Measurements from ENCODE around the gene CST7.
"Not testable (repeated sequence)": the region's sequence is repeated elsewhere in the genome, so short reads cannot be mapped to it uniquely, and the experiment has no call there.

CST7 gene

DNA sequence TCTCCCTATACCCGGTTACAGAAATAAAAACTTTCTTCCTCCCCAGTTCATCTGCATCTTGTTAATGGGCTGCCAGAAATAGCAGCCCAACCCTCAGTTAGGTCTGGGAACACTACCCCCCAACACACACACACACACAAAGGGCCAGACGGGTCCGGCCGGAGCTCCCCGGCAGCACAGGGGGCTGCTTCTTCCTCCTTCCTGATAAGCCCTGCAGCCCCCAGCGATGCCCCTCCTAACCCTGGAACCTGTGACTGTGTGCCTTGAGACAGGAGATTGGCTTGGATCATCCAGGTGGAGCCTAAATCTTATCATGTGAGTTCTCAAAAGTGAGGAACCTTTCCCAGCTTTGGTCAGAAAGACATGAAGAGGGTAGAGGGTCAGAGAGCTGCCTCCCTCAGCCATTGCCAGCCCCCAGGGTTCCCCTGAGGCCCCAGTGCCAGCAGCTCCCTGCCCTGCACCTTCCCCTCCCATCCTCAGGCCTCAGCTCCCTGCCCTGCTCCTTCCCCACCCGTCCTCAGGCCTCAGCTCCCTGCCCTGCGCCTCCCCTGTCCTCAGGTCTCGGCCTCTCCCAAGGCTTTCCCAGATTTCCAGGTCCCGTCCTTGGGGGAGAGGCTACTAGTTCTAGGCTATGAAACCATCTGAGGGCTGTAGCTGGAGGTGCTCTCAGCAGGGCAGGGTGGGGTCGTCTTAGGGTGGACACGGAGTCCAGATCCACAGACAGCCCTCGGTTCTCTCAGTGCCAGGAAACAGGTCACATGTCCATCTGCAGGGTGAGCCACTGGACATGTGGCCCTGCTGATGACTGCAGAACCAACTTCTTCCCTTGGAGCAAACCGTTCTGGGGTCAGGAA lies 34.5 kb upstream of the CST7 start:
- WGBS (ENCODE audit: insufficient coverage, insufficient read length) = no CpG with 5 or more reads among the region's 14 CpGs
- Histone ChIP-seq H3K36me3 (ENCODE audit: control insufficient read depth, insufficient read depth, low read length) (no peaks in the 10 kb centered on the region), H3K4me3 (ENCODE audit: low read length) (no peak overlapping the region), H3K9me3 (ENCODE audit: control insufficient read depth, insufficient read depth, low read length) (no peaks in the 10 kb centered on the region), H3K27me3 (ENCODE audit: control insufficient read depth, insufficient read depth, low read length) (no peaks in the 10 kb centered on the region), H3K4me1 (ENCODE audit: control insufficient read depth, insufficient read depth, low read length) (no peaks in the 10 kb centered on the region), H3K27ac (ENCODE audit: low read length) (no peak overlapping the region)
- no peak for DNase-seq (ENCODE audit: low read depth, low spot score)

- no peaks in the 10 kb centered on the region for H3K4me1 ChIP-seq (ENCODE audit: control insufficient read depth, insufficient read depth, low read length)
- no CpG with 5 or more reads among the region's 9 CpGs for WGBS (ENCODE audit: insufficient coverage, insufficient read length)
- DNase-seq (ENCODE audit: low read depth, low spot score) = no peak
- no peaks in the 10 kb centered on the region for H3K36me3 ChIP-seq (ENCODE audit: control insufficient read depth, insufficient read depth, low read length)
- H3K27me3 ChIP-seq (ENCODE audit: control insufficient read depth, insufficient read depth, low read length) = no peaks in the 10 kb centered on the region
- no peak overlapping the region for H3K27ac ChIP-seq (ENCODE audit: low read length)
- H3K9me3 ChIP-seq (ENCODE audit: control insufficient read depth, insufficient read depth, low read length) = no peaks in the 10 kb centered on the region
- H3K4me3 ChIP-seq (ENCODE audit: low read length) = no peak overlapping the region; the same call in 1 of the 2 replicates
These were observed 33.6 kb upstream of the CST7 start for GRCh38 chr20:24915440-24915839.

- DNase-seq (ENCODE audit: low read depth, low spot score) = no peak
- no peak overlapping the region for H3K27ac ChIP-seq (ENCODE audit: low read length)
- no peaks in the 10 kb centered on the region for H3K9me3 ChIP-seq (ENCODE audit: control insufficient read depth, insufficient read depth, low read length)
- no CpG with 5 or more reads among the region's 7 CpGs for WGBS (ENCODE audit: insufficient coverage, insufficient read length)
- H3K27me3 ChIP-seq (ENCODE audit: control insufficient read depth, insufficient read depth, low read length) = no peaks in the 10 kb centered on the region
- no peaks in the 10 kb centered on the region for H3K36me3 ChIP-seq (ENCODE audit: control insufficient read depth, insufficient read depth, low read length)
- no peaks in the 10 kb centered on the region for H3K4me1 ChIP-seq (ENCODE audit: control insufficient read depth, insufficient read depth, low read length)
- no peak overlapping the region; the same call in 1 of the 2 replicates for H3K4me3 ChIP-seq (ENCODE audit: low read length)
These were observed 33.2 kb upstream of the CST7 start for GRCh38 chr20:24915892-24916291.

GRCh38 chr20:24916412-24916811 lies 32.7 kb upstream of the CST7 start:
- no peak for DNase-seq (ENCODE audit: low read depth, low spot score)
- no CpG with 5 or more reads among the region's 1 CpG for WGBS (ENCODE audit: insufficient coverage, insufficient read length)
- no peak overlapping the region for H3K27ac ChIP-seq (ENCODE audit: low read length)
- H3K4me3 ChIP-seq (ENCODE audit: low read length) = no peak overlapping the region
- no peaks in the 10 kb centered on the region for H3K27me3 ChIP-seq (ENCODE audit: control insufficient read depth, insufficient read depth, low read length)
- H3K9me3 ChIP-seq (ENCODE audit: control insufficient read depth, insufficient read depth, low read length) = no peaks in the 10 kb centered on the region
- H3K4me1 ChIP-seq (ENCODE audit: control insufficient read depth, insufficient read depth, low read length) = no peaks in the 10 kb centered on the region
- H3K36me3 ChIP-seq (ENCODE audit: control insufficient read depth, insufficient read depth, low read length) = no peaks in the 10 kb centered on the region

DNA sequence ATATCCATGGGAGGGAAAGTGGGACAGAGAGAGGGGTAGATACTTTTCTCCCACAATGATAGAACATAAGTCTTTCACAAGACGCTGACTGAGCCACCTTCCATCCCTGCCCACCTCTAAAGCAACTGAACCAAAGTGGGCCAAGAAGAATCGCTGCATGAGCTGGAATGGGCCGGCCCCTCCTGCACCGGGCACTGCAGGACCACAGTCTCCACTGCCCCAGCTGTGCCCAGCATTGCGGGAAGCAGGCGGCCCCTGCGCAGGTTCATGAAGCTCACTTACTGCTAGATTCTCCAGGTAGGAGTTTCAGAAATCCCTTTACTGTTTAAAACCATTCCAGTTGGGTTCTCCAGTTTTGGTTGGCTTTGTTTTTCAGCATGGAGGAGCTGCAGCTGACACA lies 32.0 kb upstream of the CST7 start:
- no CpG with 5 or more reads among the region's 7 CpGs for WGBS (ENCODE audit: insufficient coverage, insufficient read length)
- H3K27ac ChIP-seq (ENCODE audit: low read length) = no peak overlapping the region
- no peaks in the 10 kb centered on the region for H3K27me3 ChIP-seq (ENCODE audit: control insufficient read depth, insufficient read depth, low read length)
- no peaks in the 10 kb centered on the region for H3K9me3 ChIP-seq (ENCODE audit: control insufficient read depth, insufficient read depth, low read length)
- H3K4me3 ChIP-seq (ENCODE audit: low read length) = no peak overlapping the region
- DNase-seq (ENCODE audit: low read depth, low spot score) = no peak
- H3K4me1 ChIP-seq (ENCODE audit: control insufficient read depth, insufficient read depth, low read length) = no peaks in the 10 kb centered on the region
- no peaks in the 10 kb centered on the region for H3K36me3 ChIP-seq (ENCODE audit: control insufficient read depth, insufficient read depth, low read length)

GRCh38 chr20:24917797-24918578 lies 31.1 kb upstream of the CST7 start:
- peak; percentile 60 for DNase-seq (ENCODE audit: low read depth, low spot score)
- H3K4me1 ChIP-seq (ENCODE audit: control insufficient read depth, insufficient read depth, low read length) = no peaks in the 10 kb centered on the region
- no peak overlapping the region for H3K4me3 ChIP-seq (ENCODE audit: low read length)
- H3K9me3 ChIP-seq (ENCODE audit: control insufficient read depth, insufficient read depth, low read length) = no peaks in the 10 kb centered on the region
- no CpG with 5 or more reads among the region's 34 CpGs for WGBS (ENCODE audit: insufficient coverage, insufficient read length)
- H3K36me3 ChIP-seq (ENCODE audit: control insufficient read depth, insufficient read depth, low read length) = no peaks in the 10 kb centered on the region
- H3K27ac ChIP-seq (ENCODE audit: low read length) = no peak overlapping the region
- H3K27me3 ChIP-seq (ENCODE audit: control insufficient read depth, insufficient read depth, low read length) = no peaks in the 10 kb centered on the region

DNA sequence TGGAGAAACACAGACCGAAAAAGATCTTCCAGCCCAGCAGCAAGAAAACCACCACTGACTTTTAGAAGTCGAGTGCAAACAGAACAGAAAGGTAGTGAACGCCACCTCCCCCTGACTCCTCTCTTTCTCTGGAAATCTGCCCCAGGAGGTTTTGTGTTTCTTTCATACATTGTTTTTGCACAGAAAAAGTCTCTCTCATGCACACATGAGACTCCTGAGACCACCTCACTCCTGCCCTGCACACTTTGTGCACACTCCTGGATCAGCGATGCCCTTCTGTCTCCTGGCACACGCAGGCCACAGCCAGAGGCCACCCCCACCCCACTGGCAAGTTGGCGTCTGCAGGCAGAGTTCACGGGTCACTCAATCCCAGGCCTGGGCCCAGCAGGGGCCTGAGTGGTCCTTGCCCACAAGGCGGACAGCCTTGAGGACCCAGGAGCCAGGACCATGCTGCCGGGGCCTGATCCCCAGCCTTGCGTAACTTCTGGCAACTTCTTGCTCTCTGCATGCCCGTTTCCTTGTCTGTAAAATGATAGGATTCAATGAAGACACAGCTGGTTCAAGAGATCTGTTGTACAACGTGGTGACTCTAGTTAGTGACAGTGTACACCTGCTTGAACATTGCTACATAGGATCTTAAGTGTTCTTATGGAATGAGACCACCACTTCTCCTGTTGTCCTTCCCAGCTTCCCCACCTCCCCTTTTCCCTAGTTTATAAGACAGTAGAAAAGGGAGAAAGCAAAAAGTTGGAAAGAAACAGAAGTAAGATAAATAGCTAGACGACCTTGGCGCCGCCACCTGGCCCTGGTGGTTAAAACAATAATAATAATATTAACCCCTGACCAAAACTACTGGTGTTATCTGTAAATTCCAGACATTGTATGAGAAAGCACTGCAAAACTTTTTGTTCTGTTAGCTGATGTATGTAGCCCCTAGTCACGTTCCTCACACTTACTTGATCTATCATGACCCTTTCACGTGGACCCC lies 30.2 kb upstream of the CST7 start:
- whole genome bisulfite sequencing (ENCODE audit: insufficient coverage, insufficient read length) = no CpG with 5 or more reads among the region's 17 CpGs
- Histone ChIP-seq H3K36me3 (ENCODE audit: control insufficient read depth, insufficient read depth, low read length) (no peaks in the 10 kb centered on the region), H3K27ac (ENCODE audit: low read length) (no peak overlapping the region), H3K4me3 (ENCODE audit: low read length) (no peak overlapping the region), H3K9me3 (ENCODE audit: control insufficient read depth, insufficient read depth, low read length) (no peaks in the 10 kb centered on the region), H3K4me1 (ENCODE audit: control insufficient read depth, insufficient read depth, low read length) (no peaks in the 10 kb centered on the region), H3K27me3 (ENCODE audit: control insufficient read depth, insufficient read depth, low read length) (no peaks in the 10 kb centered on the region)
- no peak for DNase-seq (ENCODE audit: low read depth, low spot score)

DNA sequence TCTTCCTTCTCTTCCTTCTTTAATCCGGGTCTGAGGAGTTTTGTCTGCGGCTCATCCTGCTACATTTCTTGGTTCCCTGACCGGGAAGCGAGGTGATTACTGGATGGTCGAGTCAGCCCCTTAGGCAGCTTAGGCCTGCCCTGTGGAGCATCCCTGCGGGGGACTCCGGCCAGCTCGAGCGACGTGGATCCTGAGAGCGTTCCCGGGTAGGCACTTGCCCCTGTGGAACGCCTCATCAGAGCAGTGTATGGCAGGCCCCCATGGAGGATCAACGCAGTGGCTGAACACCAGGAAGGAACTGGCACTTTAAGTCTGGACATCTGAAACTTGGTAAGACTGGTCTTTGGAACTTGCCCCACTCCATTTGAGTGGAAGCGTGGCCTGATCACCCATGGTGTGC lies 29.4 kb upstream of the CST7 start:
- WGBS (ENCODE audit: insufficient coverage, insufficient read length) = no CpG with 5 or more reads among the region's 15 CpGs
- H3K36me3 ChIP-seq (ENCODE audit: control insufficient read depth, insufficient read depth, low read length); H3K9me3 ChIP-seq (ENCODE audit: control insufficient read depth, insufficient read depth, low read length); H3K4me3 ChIP-seq (ENCODE audit: low read length); H3K4me1 ChIP-seq (ENCODE audit: control insufficient read depth, insufficient read depth, low read length); DNase-seq (ENCODE audit: low read depth, low spot score); H3K27ac ChIP-seq (ENCODE audit: low read length); H3K27me3 ChIP-seq (ENCODE audit: control insufficient read depth, insufficient read depth, low read length): not testable (repeated sequence)

DNA sequence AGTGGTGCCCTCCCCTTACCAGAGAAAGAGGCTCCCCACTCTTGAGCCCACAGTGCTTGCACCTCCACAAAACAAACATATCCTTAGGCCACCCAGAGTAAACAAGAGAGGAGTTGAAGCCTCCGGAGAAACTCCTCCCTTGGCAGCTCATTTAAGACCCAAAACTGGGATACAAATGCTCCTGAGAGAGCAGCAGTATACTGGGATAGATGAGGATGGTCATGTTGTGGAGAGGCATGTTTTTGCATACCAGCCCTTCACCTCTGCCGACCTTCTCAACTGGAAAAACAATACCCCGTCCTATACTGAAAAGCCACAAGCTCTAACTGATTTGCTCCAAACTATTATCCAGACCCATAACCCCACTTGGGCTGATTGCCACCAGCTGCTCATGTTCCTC lies 28.4 kb upstream of the CST7 start:
- H3K27me3 ChIP-seq (ENCODE audit: control insufficient read depth, insufficient read depth, low read length); H3K9me3 ChIP-seq (ENCODE audit: control insufficient read depth, insufficient read depth, low read length); H3K4me1 ChIP-seq (ENCODE audit: control insufficient read depth, insufficient read depth, low read length); DNase-seq (ENCODE audit: low read depth, low spot score); H3K27ac ChIP-seq (ENCODE audit: low read length); H3K36me3 ChIP-seq (ENCODE audit: control insufficient read depth, insufficient read depth, low read length); H3K4me3 ChIP-seq (ENCODE audit: low read length): not testable (repeated sequence)
- no CpG with 5 or more reads among the region's 3 CpGs for WGBS (ENCODE audit: insufficient coverage, insufficient read length)

- not testable (repeated sequence) for H3K36me3 ChIP-seq (ENCODE audit: control insufficient read depth, insufficient read depth, low read length); DNase-seq (ENCODE audit: low read depth, low spot score); H3K27ac ChIP-seq (ENCODE audit: low read length); H3K9me3 ChIP-seq (ENCODE audit: control insufficient read depth, insufficient read depth, low read length); H3K4me1 ChIP-seq (ENCODE audit: control insufficient read depth, insufficient read depth, low read length); H3K27me3 ChIP-seq (ENCODE audit: control insufficient read depth, insufficient read depth, low read length); H3K4me3 ChIP-seq (ENCODE audit: low read length)
- WGBS (ENCODE audit: insufficient coverage, insufficient read length) = no CpG with 5 or more reads among the region's 5 CpGs
These were observed 19.8 kb upstream of the CST7 start for GRCh38 chr20:24929259-24929658.
